Stimulated activated naive CD4-positive, alpha-beta T cell treated with Interleukin-2 at 50 U/mL for 16 hours (primary cell): ENCODE measurements around the gene TASL.
"Not testable (repeated sequence)": the region's sequence is repeated elsewhere in the genome, so short reads cannot be mapped to it uniquely, and the experiment has no call there.

ENCODE experiments used
- DNase-seq: peaks from one replicate; lab custom pipeline; 2025; lab: John Stamatoyannopoulos, UW

TASL gene

GRCh38 chrX:30576881-30577280 lies 685 bp downstream of the TASL start:
- DNase-seq = no peak

GRCh38 chrX:30573125-30573524 lies 4.4 kb downstream of the TASL start:
- no peak for DNase-seq

- no peak for DNase-seq
Measured at GRCh38 chrX:30572678-30573077, 4.9 kb downstream of the TASL start.

GRCh38 chrX:30572004-30572403 lies 5.6 kb downstream of the TASL start:
- no peak for DNase-seq

- DNase-seq = no peak
Measured at GRCh38 chrX:30570505-30570904, 7.1 kb downstream of the TASL start.

GRCh38 chrX:30568136-30568535 lies 9.4 kb downstream of the TASL start:
- no peak for DNase-seq

GRCh38 chrX:30563070-30563469 lies 14.5 kb downstream of the TASL start:
- not testable (repeated sequence) for DNase-seq

GRCh38 chrX:30561191-30561590 lies 16.4 kb downstream of the TASL start:
- no peak for DNase-seq

- no peak for DNase-seq
Measured at GRCh38 chrX:30538271-30538670, 39.3 kb downstream of the TASL start.

- DNase-seq = no peak
Measured at GRCh38 chrX:30533835-30534234, 43.7 kb downstream of the TASL start.

- DNase-seq = no peak
Measured at GRCh38 chrX:30533266-30533665, 44.3 kb downstream of the TASL start.

- DNase-seq = no peak
Measured at GRCh38 chrX:30530606-30531005, 47.0 kb downstream of the TASL start.

GRCh38 chrX:30525732-30526131 lies 51.8 kb downstream of the TASL start:
- DNase-seq = no peak

- DNase-seq = no peak
Measured at GRCh38 chrX:30521440-30522182, 56.0 kb downstream of the TASL start.

- no peak for DNase-seq
Measured at GRCh38 chrX:30513284-30513683, 64.3 kb downstream of the TASL start.
